HepG2 (cell line): ENCODE data around the gene DPY30. TPM values are rescaled to one million over a fixed set of nuclear protein-coding genes. Genes with fewer than 3 reads are reported as not detected.
A peak's percentile ranks its signal among the peaks of the same experiment; 100 is the strongest.

Experiments
- AHDC1 ChIP-seq: sonication (generic); formaldehyde crosslinking; IDR thresholded peaks from 2 replicates; pipeline ENCODE4 v1.5.1; 2020; ENCODE audit warnings: mild to moderate bottlenecking, missing genetic modification reagents, borderline replicate concordance
- CENPBD1 ChIP-seq: sonication (generic); formaldehyde crosslinking; IDR thresholded peaks from 2 replicates; pipeline ENCODE4 v1.8.0; 2022; ENCODE audit warnings: missing genetic modification reagents, low read depth, mild to moderate bottlenecking, borderline replicate concordance
- DMTF1 ChIP-seq: sonication (generic); formaldehyde crosslinking; IDR thresholded peaks from 2 replicates; pipeline ENCODE4 v1.4.0; 2020; ENCODE audit warnings: mild to moderate bottlenecking, missing genetic modification reagents
- KMT2A ChIP-seq: sonication (generic); formaldehyde crosslinking; IDR thresholded peaks from 2 replicates; pipeline ENCODE4 v1.4.0; 2020; ENCODE audit warnings: missing genetic modification reagents
- SIX4 ChIP-seq: sonication (generic); formaldehyde crosslinking; IDR thresholded peaks from 2 replicates; pipeline ENCODE4 v1.4.0; 2020; ENCODE audit warnings: missing genetic modification reagents
- TFAP4 ChIP-seq: sonication (generic); IDR thresholded peaks from 2 replicates; pipeline ENCODE4 v1.6.1; 2016; ENCODE audit warnings: low read depth, borderline replicate concordance
- ZBTB37 ChIP-seq: sonication (generic); formaldehyde crosslinking; IDR thresholded peaks from 2 replicates; pipeline ENCODE4 v1.4.0; 2020; ENCODE audit warnings: mild to moderate bottlenecking, missing genetic modification reagents
- ZBTB7B ChIP-seq: sonication (generic); formaldehyde crosslinking; IDR thresholded peaks from 2 replicates; pipeline ENCODE4 v1.4.0; 2020; ENCODE audit warnings: missing genetic modification reagents
- ZC3H13 ChIP-seq: sonication (generic); formaldehyde crosslinking; IDR thresholded peaks from 2 replicates; pipeline ENCODE4 v1.8.1; 2023; ENCODE audit warnings: mild to moderate bottlenecking, missing genetic modification reagents, moderate library complexity
- ZFP36 ChIP-seq: fragments of 150-350 bp; IDR thresholded peaks from 2 replicates; pipeline ENCODE4 v1.6.1; 2018; ENCODE audit warnings: borderline replicate concordance, low read length, low read depth; ENCODE audit not compliant: partially characterized antibody
- ZMYM2 ChIP-seq: sonication (generic); formaldehyde crosslinking; IDR thresholded peaks from 2 replicates; pipeline ENCODE4 v1.8.0; 2022; ENCODE audit warnings: mild to moderate bottlenecking, missing genetic modification reagents
- ZNF282 ChIP-seq: fragments of 450-650 bp; IDR thresholded peaks from 2 replicates; pipeline ENCODE4 v1.6.1; 2018; ENCODE audit not compliant: partially characterized antibody
- ZNF562 ChIP-seq: sonication (generic); formaldehyde crosslinking; IDR thresholded peaks from 2 replicates; pipeline ENCODE4 v1.8.0; 2022; ENCODE audit warnings: missing genetic modification reagents, borderline replicate concordance
- ZNF576 ChIP-seq: sonication (generic); formaldehyde crosslinking; IDR thresholded peaks from 2 replicates; pipeline ENCODE4 v1.4.0; 2020; ENCODE audit warnings: mild to moderate bottlenecking, missing genetic modification reagents
- ZSCAN25 ChIP-seq: sonication (generic); formaldehyde crosslinking; IDR thresholded peaks from 2 replicates; pipeline ENCODE4 v1.8.0; 2022; ENCODE audit warnings: mild to moderate bottlenecking, missing genetic modification reagents
- polyA plus RNA-seq, 8 experiments: library from polyadenylated mRNA; depleted of rRNA in 3 of 8; stranded (reverse) in 7 of 8; unstranded in 1 of 8; fragments of >200 nt; fragmentation: Illumina TruSeq in 4 of 8; extraction: Trizol in 4 of 8; gene quantifications; 2 replicates each; pipeline versions ENCODE4 v1.2.1 to v1.2.3, GENCODE V29; 2011 to 2016; ENCODE audit warnings: low read depth in 4 of 8, missing spikeins in 1 of 8, mixed read lengths in 1 of 8; ENCODE audit not compliant: insufficient read depth in 1 of 8
- total RNA-seq, 5 experiments: library from RNA; depleted of rRNA; stranded (reverse); fragments of >200 nt; fragmentation: Illumina TruSeq; extraction: Trizol; gene quantifications; 2 replicates each; pipeline ENCODE4 v1.2.3, GENCODE V29; 2016; ENCODE audit warnings: low read depth in 1 of 5

DPY30 gene
- total and polyA plus RNA-seq, 2 of the 13 experiments (the other 11 are each of a cell fraction or from before 2014, with no cell fraction given), result 98.1 to 118 TPM

- TF ChIP-seq DMTF1 (CRISPR knock-in tag) (no peak), ZNF562 (no peak), ZBTB7B (CRISPR knock-in tag) (no peak), ZMYM2 (peak; percentile 56; the same call in 1 of the 2 replicates), CENPBD1 (no peak; the same call in 1 of the 2 replicates), AHDC1 (peak; percentile 79), ZFP36 (no peak), KMT2A (CRISPR knock-in tag) (peak; percentile 86), ZNF576 (CRISPR knock-in tag) (no peak), ZSCAN25 (CRISPR knock-in tag) (no peak), ZNF282 (no peak), TFAP4 (peak; percentile 49; the same call in 1 of the 2 replicates), ZBTB37 (CRISPR knock-in tag) (no peak), SIX4 (CRISPR knock-in tag) (peak; percentile 12), ZC3H13 (CRISPR knock-in tag) (no peak; the same call in 1 of the 2 replicates)
Observed at GRCh38 chr2:32039447-32040219, at the start of gene DPY30 (continued).
